ENCODE data around the gene EEF2K. TPM values are rescaled to one million over a fixed set of nuclear protein-coding genes. Genes with fewer than 3 reads are reported as not detected.
A peak's percentile ranks its signal among the peaks of the same experiment; 100 is the strongest.

EEF2K gene
- total RNA-seq, 1 experiment from 2014 or later = 31.0 TPM

DNA sequence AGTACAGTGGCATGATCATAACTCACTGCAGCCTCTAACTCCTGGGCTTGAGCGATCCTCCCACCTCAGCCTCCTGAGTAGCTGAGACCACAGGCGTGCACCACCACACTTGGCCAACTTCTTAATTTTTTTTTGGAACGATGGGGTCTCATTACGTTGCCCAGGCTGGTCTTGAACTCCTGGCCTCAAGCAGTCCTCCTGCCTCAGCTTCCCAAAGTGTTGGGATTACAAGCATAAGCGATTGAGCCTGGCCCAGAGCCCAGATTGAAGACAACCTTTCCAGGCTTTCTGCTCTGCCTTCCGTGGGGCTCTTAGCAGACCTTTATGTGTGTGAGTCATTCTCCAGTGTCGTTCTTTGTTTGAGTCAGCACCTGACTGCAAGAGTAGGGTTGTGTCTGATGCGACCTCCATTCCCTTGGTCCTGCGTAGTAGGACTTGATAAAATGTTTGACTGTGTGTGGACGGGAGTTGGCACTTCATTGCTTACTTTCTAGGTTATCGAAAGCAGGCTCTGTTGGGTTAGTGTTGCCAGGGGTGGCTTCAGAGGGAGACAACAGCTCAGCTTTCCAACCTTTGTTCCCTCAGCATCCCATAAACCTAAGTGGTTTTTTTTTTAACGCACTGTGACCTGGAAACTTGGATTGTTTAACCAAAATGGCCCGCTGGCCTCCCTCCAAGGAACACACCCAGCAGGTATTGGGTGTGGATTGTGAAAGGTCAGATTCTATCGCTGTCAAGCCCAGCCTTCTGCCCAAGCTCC, 26.4 kb downstream of the EEF2K start (continued):
- TF ChIP-seq, protein P1, sequence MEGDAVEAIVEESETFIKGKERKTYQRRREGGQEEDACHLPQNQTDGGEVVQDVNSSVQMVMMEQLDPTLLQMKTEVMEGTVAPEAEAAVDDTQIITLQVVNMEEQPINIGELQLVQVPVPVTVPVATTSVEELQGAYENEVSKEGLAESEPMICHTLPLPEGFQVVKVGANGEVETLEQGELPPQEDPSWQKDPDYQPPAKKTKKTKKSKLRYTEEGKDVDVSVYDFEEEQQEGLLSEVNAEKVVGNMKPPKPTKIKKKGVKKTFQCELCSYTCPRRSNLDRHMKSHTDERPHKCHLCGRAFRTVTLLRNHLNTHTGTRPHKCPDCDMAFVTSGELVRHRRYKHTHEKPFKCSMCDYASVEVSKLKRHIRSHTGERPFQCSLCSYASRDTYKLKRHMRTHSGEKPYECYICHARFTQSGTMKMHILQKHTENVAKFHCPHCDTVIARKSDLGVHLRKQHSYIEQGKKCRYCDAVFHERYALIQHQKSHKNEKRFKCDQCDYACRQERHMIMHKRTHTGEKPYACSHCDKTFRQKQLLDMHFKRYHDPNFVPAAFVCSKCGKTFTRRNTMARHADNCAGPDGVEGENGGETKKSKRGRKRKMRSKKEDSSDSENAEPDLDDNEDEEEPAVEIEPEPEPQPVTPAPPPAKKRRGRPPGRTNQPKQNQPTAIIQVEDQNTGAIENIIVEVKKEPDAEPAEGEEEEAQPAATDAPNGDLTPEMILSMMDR (IDR thresholded peaks at IDR 0.05 in 2 of 3, conservative IDR thresholded peaks at IDR 0.05 in 1 of 3; ENCODE audit: borderline replicate concordance in 1 of 3, insufficient read depth in 1 of 3, low read depth in 2 of 3, low read length in 2 of 3) = no peak
- no peak for TF ChIP-seq ELF1 (IDR thresholded peaks at IDR 0.05; ENCODE audit: borderline replicate concordance, low read depth)

DNA sequence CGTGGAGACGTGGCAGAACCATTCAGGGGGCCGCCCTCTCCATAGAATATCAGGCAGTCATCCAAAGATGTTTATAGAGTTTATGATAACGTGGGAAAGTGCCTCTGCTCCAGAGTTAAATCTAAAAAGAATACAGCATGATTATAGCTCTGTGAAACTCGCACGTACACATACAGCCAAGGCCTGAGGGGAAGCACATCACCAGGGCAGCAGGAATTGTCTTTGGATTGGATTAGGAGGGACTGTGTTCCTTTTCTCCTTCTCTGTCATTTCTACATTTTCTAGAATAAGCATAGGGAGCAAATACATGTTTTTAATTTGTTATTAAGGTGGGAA, 26.9 kb downstream of the EEF2K start:
- peaks cover 28 to 32% of the 10 kb centered on the region in 2 experiments for H3K4me1 ChIP-seq (ENCODE audit: control insufficient read depth in 1 of 2, insufficient read depth in 2 of 2, low read length in 2 of 2)
- peak overlapping the region; percentile 76 for H3K27ac ChIP-seq (ENCODE audit: low read depth, low read length)
- peak overlapping the region; percentile 23 for H3K9ac ChIP-seq (ENCODE audit: low read length)
- DNase-seq (ENCODE audit: low read depth, low spot score) (no peak), ATAC-seq (peak; percentile 42)
- no TSS peak for BruUV-seq (replicated peaks)
- H3K9me3 ChIP-seq (ENCODE audit: control insufficient read depth in 1 of 2, insufficient read depth in 1 of 2, low read depth in 1 of 2, low read length in 2 of 2) = no peaks in the 10 kb centered on the region
- no peaks in the 10 kb centered on the region for H3K27me3 ChIP-seq (ENCODE audit: insufficient read depth, low read length)
- H3K79me2 ChIP-seq (ENCODE audit: insufficient read depth, low read length) = peaks cover under 1% of the 10 kb centered on the region; the same call in 1 of the 2 replicates
- intact Hi-C loops (cut with micrococcal nuclease) = loop anchor here (2.0 kb wide), 1 partner anchor 26 kb away; the partner anchor contains the start of gene EEF2K
- H3K4me3 ChIP-seq (replicated peaks in 1 of 2; ENCODE audit: low read depth in 1 of 2, low read length in 2 of 2) = peak overlapping the region; percentile 7 to 31
- TF ChIP-seq EZH2phosphoT487 (IDR thresholded peaks at IDR 0.05; ENCODE audit: borderline replicate concordance) = no peak
- TF ChIP-seq, protein P2, sequence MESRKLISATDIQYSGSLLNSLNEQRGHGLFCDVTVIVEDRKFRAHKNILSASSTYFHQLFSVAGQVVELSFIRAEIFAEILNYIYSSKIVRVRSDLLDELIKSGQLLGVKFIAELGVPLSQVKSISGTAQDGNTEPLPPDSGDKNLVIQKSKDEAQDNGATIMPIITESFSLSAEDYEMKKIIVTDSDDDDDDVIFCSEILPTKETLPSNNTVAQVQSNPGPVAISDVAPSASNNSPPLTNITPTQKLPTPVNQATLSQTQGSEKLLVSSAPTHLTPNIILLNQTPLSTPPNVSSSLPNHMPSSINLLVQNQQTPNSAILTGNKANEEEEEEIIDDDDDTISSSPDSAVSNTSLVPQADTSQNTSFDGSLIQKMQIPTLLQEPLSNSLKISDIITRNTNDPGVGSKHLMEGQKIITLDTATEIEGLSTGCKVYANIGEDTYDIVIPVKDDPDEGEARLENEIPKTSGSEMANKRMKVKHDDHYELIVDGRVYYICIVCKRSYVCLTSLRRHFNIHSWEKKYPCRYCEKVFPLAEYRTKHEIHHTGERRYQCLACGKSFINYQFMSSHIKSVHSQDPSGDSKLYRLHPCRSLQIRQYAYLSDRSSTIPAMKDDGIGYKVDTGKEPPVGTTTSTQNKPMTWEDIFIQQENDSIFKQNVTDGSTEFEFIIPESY (IDR thresholded peaks at IDR 0.05; ENCODE audit: extremely low read depth, insufficient replicate concordance, low read length) = no peak
- no peak for TF ChIP-seq ZNF274 (IDR thresholded peaks at IDR 0.05; ENCODE audit: low read depth, low read length)
- TF ChIP-seq, protein P3, sequence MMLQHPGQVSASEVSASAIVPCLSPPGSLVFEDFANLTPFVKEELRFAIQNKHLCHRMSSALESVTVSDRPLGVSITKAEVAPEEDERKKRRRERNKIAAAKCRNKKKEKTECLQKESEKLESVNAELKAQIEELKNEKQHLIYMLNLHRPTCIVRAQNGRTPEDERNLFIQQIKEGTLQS (IDR thresholded peaks at IDR 0.05) = no peak
- TF ChIP-seq JUND (IDR thresholded peaks at IDR 0.05) = no peak
- no peak; the same call in 1 of the 2 replicates for TF ChIP-seq SIN3A (IDR thresholded peaks at IDR 0.05; ENCODE audit: low read depth)
- no peak for TF ChIP-seq RAD21 (IDR thresholded peaks at IDR 0.05; ENCODE audit: low read depth)
- TF ChIP-seq, protein P4, sequence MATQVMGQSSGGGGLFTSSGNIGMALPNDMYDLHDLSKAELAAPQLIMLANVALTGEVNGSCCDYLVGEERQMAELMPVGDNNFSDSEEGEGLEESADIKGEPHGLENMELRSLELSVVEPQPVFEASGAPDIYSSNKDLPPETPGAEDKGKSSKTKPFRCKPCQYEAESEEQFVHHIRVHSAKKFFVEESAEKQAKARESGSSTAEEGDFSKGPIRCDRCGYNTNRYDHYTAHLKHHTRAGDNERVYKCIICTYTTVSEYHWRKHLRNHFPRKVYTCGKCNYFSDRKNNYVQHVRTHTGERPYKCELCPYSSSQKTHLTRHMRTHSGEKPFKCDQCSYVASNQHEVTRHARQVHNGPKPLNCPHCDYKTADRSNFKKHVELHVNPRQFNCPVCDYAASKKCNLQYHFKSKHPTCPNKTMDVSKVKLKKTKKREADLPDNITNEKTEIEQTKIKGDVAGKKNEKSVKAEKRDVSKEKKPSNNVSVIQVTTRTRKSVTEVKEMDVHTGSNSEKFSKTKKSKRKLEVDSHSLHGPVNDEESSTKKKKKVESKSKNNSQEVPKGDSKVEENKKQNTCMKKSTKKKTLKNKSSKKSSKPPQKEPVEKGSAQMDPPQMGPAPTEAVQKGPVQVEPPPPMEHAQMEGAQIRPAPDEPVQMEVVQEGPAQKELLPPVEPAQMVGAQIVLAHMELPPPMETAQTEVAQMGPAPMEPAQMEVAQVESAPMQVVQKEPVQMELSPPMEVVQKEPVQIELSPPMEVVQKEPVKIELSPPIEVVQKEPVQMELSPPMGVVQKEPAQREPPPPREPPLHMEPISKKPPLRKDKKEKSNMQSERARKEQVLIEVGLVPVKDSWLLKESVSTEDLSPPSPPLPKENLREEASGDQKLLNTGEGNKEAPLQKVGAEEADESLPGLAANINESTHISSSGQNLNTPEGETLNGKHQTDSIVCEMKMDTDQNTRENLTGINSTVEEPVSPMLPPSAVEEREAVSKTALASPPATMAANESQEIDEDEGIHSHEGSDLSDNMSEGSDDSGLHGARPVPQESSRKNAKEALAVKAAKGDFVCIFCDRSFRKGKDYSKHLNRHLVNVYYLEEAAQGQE (IDR thresholded peaks at IDR 0.05; ENCODE audit: low read depth) = no peak
- TF ChIP-seq TCF7L2 (IDR thresholded peaks at IDR 0.05; ENCODE audit: borderline replicate concordance, extremely low read depth, insufficient read depth, insufficient read length) = no peak
- TF ChIP-seq, protein P5, sequence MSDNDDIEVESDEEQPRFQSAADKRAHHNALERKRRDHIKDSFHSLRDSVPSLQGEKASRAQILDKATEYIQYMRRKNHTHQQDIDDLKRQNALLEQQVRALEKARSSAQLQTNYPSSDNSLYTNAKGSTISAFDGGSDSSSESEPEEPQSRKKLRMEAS (IDR thresholded peaks at IDR 0.05) = no peak
- no peak for TF ChIP-seq ZFX (IDR thresholded peaks at IDR 0.05)
- TF ChIP-seq EZH2 (IDR thresholded peaks at IDR 0.05) = no peak
- no peak for TF ChIP-seq EGR1 (IDR thresholded peaks at IDR 0.05; ENCODE audit: low read depth)
- ChIA-PET CTCF (no interaction called here), POLR2A (interaction anchor here (0.6 kb wide), 1 partner anchor 1427 kb away, joined by 4 read pairs; the partner anchor contains the start of genes ERI2 and REXO5), RAD21 (ENCODE audit: low non-redundant PET in 1 of 2, low total read pairs in 2 of 2, uncharacterized antibody in 2 of 2, unreplicated experiment in 2 of 2) (no interaction called here)
- no peak overlapping the region for H2AFZ ChIP-seq (ENCODE audit: low read depth, low read length, poor library complexity, severe bottlenecking)
- H3K36me3 ChIP-seq (ENCODE audit: control insufficient read depth in 1 of 2, insufficient read depth in 2 of 2, low read length in 2 of 2) = no peaks in the 10 kb centered on the region
- H3K4me2 ChIP-seq (ENCODE audit: low read length) = peak overlapping the region; percentile 66
- no peaks in the 10 kb centered on the region for H3K9me2 ChIP-seq (ENCODE audit: insufficient read depth)
- no peaks in the 10 kb centered on the region for H4K20me1 ChIP-seq (ENCODE audit: insufficient read depth)
